Neural progenitor cell (in vitro differentiated cells): ENCODE data around the gene PEAK1. TPM values are rescaled to one million over a fixed set of nuclear protein-coding genes. Genes with fewer than 3 reads are reported as not detected.

Experiments used
- DNase-seq: peaks from one replicate; pipeline ENCODE4 v3.0.0-alpha.2; 2016; ENCODE audit warnings: low spot score
- H2AFZ ChIP-seq: fragments of 200-600 bp; sonication (generic); replicated peaks from 2 replicates; pipeline ENCODE4 v1.6.1; 2016; ENCODE audit warnings: antibody characterized with exemption
- H3F3A ChIP-seq: fragments of 200-600 bp; sonication (generic); 2 replicates; pipeline ENCODE4 v1.6.1; 2016; ENCODE audit warnings: antibody characterized with exemption, low read depth
- H3K27ac ChIP-seq: fragments of 200-600 bp; sonication (generic); 2 replicates; pipeline ENCODE4 v1.5.1; 2016; ENCODE audit warnings: mild to moderate bottlenecking
- H3K27me3 ChIP-seq: fragments of 200-600 bp; sonication (generic); 2 replicates; pipeline ENCODE4 v1.6.1; 2016; ENCODE audit warnings: mild to moderate bottlenecking, moderate library complexity
- H3K36me3 ChIP-seq: fragments of 200-600 bp; sonication (generic); 2 replicates; pipeline ENCODE4 v1.5.1; 2016
- H3K4me1 ChIP-seq: fragments of 200-600 bp; sonication (generic); 2 replicates; pipeline ENCODE4 v1.6.1; 2016; ENCODE audit warnings: mixed run types
- H3K4me2 ChIP-seq: fragments of 200-600 bp; sonication (generic); 2 replicates; pipeline ENCODE4 v1.6.1; 2016
- H3K4me3 ChIP-seq: fragments of 200-600 bp; sonication (generic); 2 replicates; pipeline ENCODE4 v1.5.1; 2016
- H3K79me2 ChIP-seq: fragments of 200-600 bp; sonication (generic); 2 replicates; pipeline ENCODE4 v1.6.1; 2016; ENCODE audit warnings: low read depth
- H3K9ac ChIP-seq: fragments of 200-600 bp; sonication (generic); 2 replicates; pipeline ENCODE4 v1.6.1; 2016
- H3K9me3 ChIP-seq: fragments of 200-600 bp; sonication (generic); 2 replicates; pipeline ENCODE4 v1.5.1; 2016; ENCODE audit warnings: low read depth
- H4K20me1 ChIP-seq: fragments of 200-600 bp; sonication (generic); 2 replicates; pipeline ENCODE4 v1.6.1; 2016; ENCODE audit warnings: low read depth
- H3K27ac Mint-ChIP-seq: 3 replicates; pipeline ENCODE4 v1.8.0; 2021; ENCODE audit warnings: mixed read lengths
- H3K27me3 Mint-ChIP-seq: 2 replicates; pipeline ENCODE4 v1.8.0; 2022; ENCODE audit warnings: low read depth, mild to moderate bottlenecking, inconsistent platforms, moderate library complexity, mixed read lengths; ENCODE audit not compliant: insufficient read depth
- H3K36me3 Mint-ChIP-seq: 3 replicates; pipeline ENCODE4 v1.8.0; 2021; ENCODE audit warnings: mixed read lengths
- H3K4me1 Mint-ChIP-seq: 3 replicates; pipeline ENCODE4 v1.8.0; 2021; ENCODE audit warnings: mixed read lengths
- H3K4me3 Mint-ChIP-seq: 3 replicates; pipeline ENCODE4 v1.8.0; 2021; ENCODE audit warnings: mild to moderate bottlenecking, moderate library complexity, mixed read lengths
- H3K9me3 Mint-ChIP-seq: 3 replicates; pipeline ENCODE4 v1.8.0; 2020; ENCODE audit warnings: mixed read lengths
- CTCF ChIP-seq: fragments of 200-600 bp; sonication (generic); IDR thresholded peaks from 2 replicates; pipeline ENCODE4 v1.5.1; 2017; ENCODE audit warnings: antibody characterized with exemption, mild to moderate bottlenecking
- EZH2 ChIP-seq: fragments of 200-600 bp; sonication (generic); IDR thresholded peaks from 2 replicates; pipeline ENCODE4 v1.6.1; 2017; ENCODE audit warnings: antibody characterized with exemption, mild to moderate bottlenecking, moderate library complexity
- EZH2phosphoT487 ChIP-seq: fragments of 200-600 bp; sonication (generic); IDR thresholded peaks from 2 replicates; pipeline ENCODE4 v1.6.1; 2017; ENCODE audit warnings: antibody characterized with exemption
- total RNA-seq: library from RNA; depleted of rRNA; stranded (reverse); fragments of >200 nt; gene quantifications from 2 replicates; pipeline ENCODE4 v1.2.3, GENCODE V29; 2015; ENCODE audit warnings: low replicate concordance

Gene PEAK1
- total RNA-seq, 1 donor from 2014 or later: 30.9 TPM

- Mint-ChIP-seq H3K27me3 (no peaks in the 10 kb centered on the region), H3K36me3 (peaks cover 27% of the 10 kb centered on the region), H3K27ac (no peak overlapping the region), H3K4me1 (no peaks in the 10 kb centered on the region), H3K4me3 (no peak overlapping the region), H3K9me3 (no peaks in the 10 kb centered on the region)
- H3K27me3 ChIP-seq: no peaks in the 10 kb centered on the region
- H3K4me2 ChIP-seq: no peak overlapping the region
- H3K9me3 ChIP-seq: no peaks in the 10 kb centered on the region
- H2AFZ ChIP-seq: no peak overlapping the region
- no peak overlapping the region for H3K27ac ChIP-seq
- H4K20me1 ChIP-seq: peaks cover 16% of the 10 kb centered on the region
- no peaks in the 10 kb centered on the region for H3F3A ChIP-seq
- no peak overlapping the region for H3K9ac ChIP-seq
- no peaks in the 10 kb centered on the region for H3K36me3 ChIP-seq
- peaks cover 8% of the 10 kb centered on the region for H3K4me1 ChIP-seq
- no peak overlapping the region for H3K4me3 ChIP-seq
- H3K79me2 ChIP-seq: peaks cover 64% of the 10 kb centered on the region
- no peak for DNase-seq
- no peak for TF ChIP-seq EZH2
- TF ChIP-seq CTCF: no peak
- TF ChIP-seq EZH2phosphoT487: no peak
Observed at GRCh38 chr15:77446840-77447390, 27.0 kb upstream of the PEAK1 start.

- H3K4me2 ChIP-seq: no peak overlapping the region
Observed at GRCh38 chr15:77440378-77440999, 20.6 kb upstream of the PEAK1 start.

DNA sequence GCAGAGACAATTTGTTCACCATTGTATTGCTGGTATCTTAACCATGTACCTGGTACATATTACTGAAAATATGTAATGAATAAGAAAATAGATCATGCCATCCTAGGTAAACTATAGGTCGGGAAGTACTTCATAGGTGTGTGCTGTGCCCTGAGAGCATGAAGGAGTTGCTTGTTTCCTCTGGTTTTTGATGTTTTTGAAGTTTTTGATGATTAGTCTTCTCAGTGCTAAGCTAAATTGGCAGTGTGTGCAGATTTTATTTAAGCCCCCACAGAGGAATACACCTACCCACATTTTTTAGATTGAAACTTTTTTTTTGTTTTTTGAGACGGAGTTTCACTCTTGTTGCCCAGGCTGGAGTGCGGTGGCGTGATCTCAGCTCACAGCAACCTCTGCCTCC, 17.4 kb upstream of the PEAK1 start:
- H3K9me3 ChIP-seq: no peaks in the 10 kb centered on the region
- no peak overlapping the region for H3K4me3 ChIP-seq
- H3K4me1 ChIP-seq: no peaks in the 10 kb centered on the region
- H3K27ac ChIP-seq: no peak overlapping the region
- H3K27ac Mint-ChIP-seq: no peak overlapping the region
- H2AFZ ChIP-seq: no peak overlapping the region
- peaks cover 49% of the 10 kb centered on the region for H3K79me2 ChIP-seq
- no peaks in the 10 kb centered on the region for H3K36me3 ChIP-seq
- no peak for DNase-seq
- H3K27me3 ChIP-seq: no peaks in the 10 kb centered on the region
- H3K4me2 ChIP-seq: no peak overlapping the region
- no peaks in the 10 kb centered on the region for H3K4me1 Mint-ChIP-seq
- TF ChIP-seq CTCF (no peak), EZH2phosphoT487 (no peak), EZH2 (no peak)
- peaks cover 6% of the 10 kb centered on the region for H3F3A ChIP-seq
- no peak overlapping the region for H3K9ac ChIP-seq
- peaks cover 11% of the 10 kb centered on the region for H4K20me1 ChIP-seq
- H3K9me3 Mint-ChIP-seq: no peaks in the 10 kb centered on the region
- no peaks in the 10 kb centered on the region for H3K27me3 Mint-ChIP-seq
- peaks cover 5% of the 10 kb centered on the region for H3K36me3 Mint-ChIP-seq
- H3K4me3 Mint-ChIP-seq: no peak overlapping the region

More at GRCh38 chr15:77440378-77440999, 20.6 kb upstream of the PEAK1 start:
- no peak overlapping the region for H3K4me3 ChIP-seq
- H3F3A ChIP-seq: peaks cover 6% of the 10 kb centered on the region
- no peak overlapping the region for H2AFZ ChIP-seq
- Mint-ChIP-seq H3K27ac (no peak overlapping the region), H3K4me1 (no peaks in the 10 kb centered on the region), H3K4me3 (no peak overlapping the region), H3K9me3 (no peaks in the 10 kb centered on the region), H3K27me3 (no peaks in the 10 kb centered on the region), H3K36me3 (peaks cover 5% of the 10 kb centered on the region)
- TF ChIP-seq CTCF: no peak
- no peak for TF ChIP-seq EZH2phosphoT487
- no peak overlapping the region for H3K27ac ChIP-seq
- H3K27me3 ChIP-seq: no peaks in the 10 kb centered on the region
- no peaks in the 10 kb centered on the region for H3K9me3 ChIP-seq
- no peak for DNase-seq
- no peak overlapping the region for H3K9ac ChIP-seq
- H3K36me3 ChIP-seq: no peaks in the 10 kb centered on the region
- H3K79me2 ChIP-seq: peaks cover 73% of the 10 kb centered on the region
- H3K4me1 ChIP-seq: peaks cover 8% of the 10 kb centered on the region
- peaks cover 22% of the 10 kb centered on the region for H4K20me1 ChIP-seq
